ENCODE measurements around the gene GPR65.

The GPR65 gene

DNA sequence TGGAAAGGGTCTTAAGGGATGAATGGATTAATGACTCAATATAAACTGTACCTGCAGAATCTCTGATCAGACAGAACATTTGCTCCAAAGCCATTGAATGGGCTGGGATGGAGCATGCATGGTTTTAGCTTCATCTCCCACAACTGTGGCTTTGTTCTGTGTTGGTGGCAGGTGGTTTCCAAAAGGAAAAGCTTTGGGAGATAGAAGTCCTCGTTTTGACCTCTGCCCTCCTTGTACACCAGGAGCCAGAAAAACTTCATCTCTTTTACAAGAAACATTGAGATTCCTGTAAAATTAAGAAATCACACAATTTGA lies 39.5 kb downstream of the GPR65 start:
- TF ChIP-seq, protein P1, sequence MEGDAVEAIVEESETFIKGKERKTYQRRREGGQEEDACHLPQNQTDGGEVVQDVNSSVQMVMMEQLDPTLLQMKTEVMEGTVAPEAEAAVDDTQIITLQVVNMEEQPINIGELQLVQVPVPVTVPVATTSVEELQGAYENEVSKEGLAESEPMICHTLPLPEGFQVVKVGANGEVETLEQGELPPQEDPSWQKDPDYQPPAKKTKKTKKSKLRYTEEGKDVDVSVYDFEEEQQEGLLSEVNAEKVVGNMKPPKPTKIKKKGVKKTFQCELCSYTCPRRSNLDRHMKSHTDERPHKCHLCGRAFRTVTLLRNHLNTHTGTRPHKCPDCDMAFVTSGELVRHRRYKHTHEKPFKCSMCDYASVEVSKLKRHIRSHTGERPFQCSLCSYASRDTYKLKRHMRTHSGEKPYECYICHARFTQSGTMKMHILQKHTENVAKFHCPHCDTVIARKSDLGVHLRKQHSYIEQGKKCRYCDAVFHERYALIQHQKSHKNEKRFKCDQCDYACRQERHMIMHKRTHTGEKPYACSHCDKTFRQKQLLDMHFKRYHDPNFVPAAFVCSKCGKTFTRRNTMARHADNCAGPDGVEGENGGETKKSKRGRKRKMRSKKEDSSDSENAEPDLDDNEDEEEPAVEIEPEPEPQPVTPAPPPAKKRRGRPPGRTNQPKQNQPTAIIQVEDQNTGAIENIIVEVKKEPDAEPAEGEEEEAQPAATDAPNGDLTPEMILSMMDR (IDR thresholded peaks at IDR 0.05) = no peak

DNA sequence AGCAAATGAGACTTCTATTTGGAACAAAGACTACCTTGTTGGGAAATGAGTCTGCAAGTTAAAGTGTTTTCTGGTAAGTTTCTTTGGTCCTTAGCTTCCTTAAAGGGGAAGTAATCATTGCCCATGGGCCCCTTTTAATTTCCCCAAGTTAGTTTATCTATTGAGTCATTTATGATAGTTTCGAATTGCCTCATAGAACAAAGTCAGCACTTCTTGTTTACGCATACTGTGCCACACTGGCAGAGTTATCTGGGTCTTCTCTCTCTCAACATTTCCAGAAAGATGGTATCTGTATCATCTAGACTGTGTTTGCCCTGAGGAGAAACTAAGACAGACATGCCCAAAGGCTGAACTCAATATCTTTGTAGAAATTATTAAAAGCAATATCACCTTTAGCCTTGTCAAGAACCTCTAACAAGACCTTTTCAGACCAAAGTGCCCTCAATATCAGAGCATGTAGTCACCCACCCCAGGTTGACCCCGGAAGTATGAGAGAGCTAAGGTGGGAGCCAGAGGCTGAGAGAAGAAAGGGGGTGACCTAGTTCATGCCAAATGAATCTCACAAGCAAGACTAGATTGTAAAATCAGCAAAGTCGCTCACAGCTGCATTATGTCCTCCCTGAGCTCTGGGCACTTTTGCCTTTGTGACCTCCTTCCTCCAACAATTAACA lies 40.0 kb downstream of the GPR65 start:
- TF ChIP-seq, protein P1 (IDR thresholded peaks at IDR 0.05) = no peak

DNA sequence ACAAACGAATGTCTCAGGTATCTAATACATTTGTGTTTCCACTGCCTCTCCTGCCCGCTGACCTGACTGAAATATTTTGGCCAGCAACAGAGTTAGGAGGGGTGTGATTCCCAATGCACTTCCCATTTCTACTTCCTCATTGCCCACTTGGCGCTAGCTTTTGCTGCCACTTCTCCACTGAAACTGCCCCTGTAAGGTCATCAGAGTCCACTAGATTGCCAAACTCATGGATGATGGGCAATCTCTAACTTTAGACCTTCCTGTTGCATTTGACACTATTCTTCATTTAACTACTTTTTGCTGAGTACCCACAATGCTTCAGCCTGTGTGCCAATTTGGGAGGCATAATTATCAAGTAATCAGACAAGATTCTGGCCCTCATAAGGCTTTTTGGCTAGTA lies 40.8 kb downstream of the GPR65 start:
- TF ChIP-seq, protein P1 (IDR thresholded peaks at IDR 0.05) = no peak

DNA sequence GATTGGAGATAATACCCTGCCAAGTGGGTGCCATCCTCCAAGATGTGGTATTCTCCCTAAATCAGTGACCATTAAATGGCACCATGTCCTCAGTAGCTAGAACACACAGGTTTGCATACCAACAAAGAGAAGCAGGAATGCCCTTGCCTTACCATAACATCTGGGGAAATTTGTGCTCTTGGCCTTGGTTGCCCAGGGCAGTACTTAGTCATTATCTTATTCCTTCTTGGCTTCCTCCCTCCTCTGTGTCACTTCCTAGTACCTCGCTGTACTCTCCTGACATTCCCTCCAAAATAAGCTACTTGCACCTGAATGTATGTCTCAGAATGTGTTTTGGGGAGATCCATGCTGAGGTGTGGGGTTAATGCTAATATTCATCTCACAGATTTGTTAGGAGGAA lies 43.4 kb downstream of the GPR65 start:
- TF ChIP-seq, protein P1 (IDR thresholded peaks at IDR 0.05) = no peak

DNA sequence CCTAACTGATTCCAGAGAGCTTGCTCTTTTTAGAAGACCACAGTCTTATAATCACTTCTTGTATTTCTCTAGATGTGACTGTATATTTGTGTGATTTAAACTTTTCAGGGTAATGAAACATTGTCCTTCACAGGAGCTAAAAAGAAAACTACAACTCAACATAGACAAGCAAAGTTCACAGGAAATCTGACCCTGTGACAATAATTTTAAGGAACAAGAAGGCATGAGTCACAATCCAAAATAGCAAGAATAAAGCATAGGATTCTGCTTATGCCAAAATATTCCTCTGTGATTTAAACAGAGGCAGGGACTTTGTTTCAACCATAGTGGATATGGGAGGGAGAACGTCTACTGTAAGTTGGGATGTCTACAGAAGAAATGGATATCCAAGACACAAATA lies 44.3 kb downstream of the GPR65 start:
- TF ChIP-seq, protein P1 (IDR thresholded peaks at IDR 0.05) = no peak

DNA sequence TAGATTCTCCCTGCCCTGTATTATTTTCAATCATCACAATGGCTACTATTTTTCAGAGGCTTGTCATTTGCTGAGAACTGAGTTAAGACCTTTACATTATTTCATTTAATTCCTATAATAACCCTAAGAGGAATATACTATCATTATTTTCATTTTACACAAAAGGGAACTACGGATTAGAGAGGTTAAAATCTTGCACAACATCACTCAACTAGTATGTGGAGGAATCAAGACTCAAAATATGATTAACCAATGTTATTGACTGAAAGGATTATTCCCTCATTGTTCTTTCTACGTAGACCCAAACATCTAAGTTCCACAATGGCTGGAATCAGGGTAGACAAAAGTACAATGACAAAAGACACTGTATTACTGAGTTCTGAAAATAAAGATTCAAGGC lies 45.0 kb downstream of the GPR65 start:
- TF ChIP-seq, protein P1 (IDR thresholded peaks at IDR 0.05) = no peak

DNA sequence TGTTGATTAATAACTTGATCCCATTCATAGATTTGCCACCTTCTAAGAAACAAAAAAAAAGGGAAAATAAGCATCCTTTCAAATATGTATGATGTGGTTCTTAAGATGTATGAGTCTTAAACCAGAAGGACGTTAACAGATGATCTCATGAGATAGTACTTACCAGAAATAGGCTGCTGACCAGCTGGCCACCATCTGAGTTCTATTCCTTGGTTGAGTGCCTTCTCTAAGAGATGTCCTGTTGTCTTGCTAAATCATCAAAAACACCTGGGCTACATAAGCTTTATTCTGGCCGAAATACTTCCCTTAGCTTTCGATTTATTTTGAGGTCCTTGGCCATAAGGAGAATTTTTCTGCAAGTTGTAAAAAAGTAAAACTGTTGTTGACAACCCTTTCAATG lies 55.6 kb downstream of the GPR65 start:
- TF ChIP-seq, protein P1 (IDR thresholded peaks at IDR 0.05) = no peak

DNA sequence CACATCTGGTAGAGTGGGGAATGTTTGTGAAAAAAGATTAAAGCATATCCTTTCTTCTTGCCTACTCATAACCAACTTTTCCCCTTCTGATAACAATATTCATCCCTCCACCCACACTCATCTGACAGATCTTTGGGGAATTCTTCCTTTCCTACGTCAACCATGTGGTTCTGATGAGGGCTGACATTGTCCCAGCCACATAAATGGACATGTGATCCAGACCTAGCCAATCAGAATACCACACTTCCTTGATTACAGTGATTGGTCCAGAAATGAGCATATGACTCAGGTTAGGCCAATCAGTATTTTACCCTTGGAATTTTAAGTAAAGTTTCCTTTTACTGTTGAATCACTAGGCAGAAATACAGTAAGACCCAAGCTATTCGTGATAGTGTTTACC lies 58.9 kb downstream of the GPR65 start:
- TF ChIP-seq, protein P1 (IDR thresholded peaks at IDR 0.05) = no peak

Data from LNCAP (cell line).